K562 (cell line): ENCODE results near the gene HES6. TPM values are rescaled to one million over a fixed set of nuclear protein-coding genes. Genes with fewer than 3 reads are reported as not detected.

Source experiments
- HNRNPH1 ChIP-seq: fragments of 200-400 bp; formaldehyde crosslinking; optimal IDR thresholded peaks from 2 replicates; pipeline ENCODE3; 2017; ENCODE audit warnings: low read depth, mild to moderate bottlenecking, low read length, moderate library complexity
- NFYB ChIP-seq: IDR thresholded peaks from 2 replicates; pipeline ENCODE4 v1.6.1; 2011; ENCODE audit warnings: mild to moderate bottlenecking, moderate library complexity; ENCODE audit not compliant: insufficient read length; ENCODE audit errors: extremely low read depth
- PCBP1 ChIP-seq: fragments of 200-400 bp; formaldehyde crosslinking; IDR thresholded peaks from 2 replicates; pipeline ENCODE4 v1.6.1; 2018; ENCODE audit warnings: mild to moderate bottlenecking, low read depth, low read length; ENCODE audit not compliant: poor library complexity, severe bottlenecking
- SAP30 ChIP-seq: fragments of 200-600 bp; sonication (generic); IDR thresholded peaks from 2 replicates; pipeline ENCODE4 v1.6.1; 2012; ENCODE audit warnings: borderline replicate concordance, low read depth, mild to moderate bottlenecking, moderate library complexity, low read length, control low read depth, inconsistent platforms; ENCODE audit not compliant: insufficient read depth, poor library complexity, severe bottlenecking
- ZEB2 ChIP-seq: fragments of 450-650 bp; IDR thresholded peaks from 2 replicates; pipeline ENCODE4 v1.6.1; 2016
- ZKSCAN3 ChIP-seq: fragments of 250-450 bp; sonication (Bioruptor Pico); IDR thresholded peaks from 2 replicates; pipeline ENCODE4 v1.4.0; 2020
- polyA plus RNA-seq, 8 experiments: library from polyadenylated mRNA; depleted of rRNA in 4 of 8; stranded (reverse) in 5 of 8; unstranded in 3 of 8; fragments of >200 nt; fragmentation: Nextera tagmentation in 2 of 8; fragmentation: Illumina TruSeq in 1 of 8; extraction: Ambion mirVana in 2 of 8; extraction: Trizol in 1 of 8; gene quantifications; 2 replicates each; pipeline versions ENCODE4 v1.2.1 to v1.2.3, GENCODE V29; 2011 to 2014; ENCODE audit warnings: inconsistent platforms in 1 of 8, missing spikeins in 1 of 8
- total RNA-seq, 7 experiments: library from RNA; depleted of rRNA in 6 of 7; stranded (reverse); fragments of >200 nt in 6 of 7; fragmentation: Illumina TruSeq in 2 of 7; extraction: Trizol in 2 of 7; gene quantifications; 2 replicates each; pipeline versions ENCODE4 v1.2.1 to v1.2.3, GENCODE V29; 2011 to 2021; ENCODE audit warnings: low replicate concordance in 1 of 7
- TF ChIP-seq, protein P1 (sequence below): fragments of 450-650 bp; IDR thresholded peaks from 2 replicates; pipeline ENCODE4 v1.6.1; 2018; ENCODE audit not compliant: partially characterized antibody
- TF ChIP-seq, protein P2 (sequence below): fragments of 450-650 bp; IDR thresholded peaks from 2 replicates; pipeline ENCODE4 v1.6.1; 2017; ENCODE audit warnings: antibody characterized with exemption, mild to moderate bottlenecking
- TF ChIP-seq, protein P3 (sequence below): sonication (generic); formaldehyde crosslinking; IDR thresholded peaks from 2 replicates; pipeline ENCODE4 v1.8.1; 2023; ENCODE audit warnings: missing genetic modification reagents, mild to moderate bottlenecking, borderline replicate concordance
- TF ChIP-seq, protein P4 (sequence below), 2 experiments: fragments of 250-450 bp in 1 of 2; fragments of 450-650 bp in 1 of 2; sonication (Bioruptor Pico) in 1 of 2; IDR thresholded peaks; 2 replicates each; pipeline versions ENCODE4 v1.6.1 to v1.8.0; 2016 to 2021; ENCODE audit warnings: mild to moderate bottlenecking in 2 of 2, moderate library complexity in 2 of 2, missing compliant biosample characterization in 1 of 2, missing genetic modification characterization in 1 of 2

Gene HES6
- total and polyA plus RNA-seq, 9 of the 15 experiments (the other 6 are each of a cell fraction or from before 2014, with no cell fraction given) = 6.2 to 133 (median 29.2) TPM

DNA sequence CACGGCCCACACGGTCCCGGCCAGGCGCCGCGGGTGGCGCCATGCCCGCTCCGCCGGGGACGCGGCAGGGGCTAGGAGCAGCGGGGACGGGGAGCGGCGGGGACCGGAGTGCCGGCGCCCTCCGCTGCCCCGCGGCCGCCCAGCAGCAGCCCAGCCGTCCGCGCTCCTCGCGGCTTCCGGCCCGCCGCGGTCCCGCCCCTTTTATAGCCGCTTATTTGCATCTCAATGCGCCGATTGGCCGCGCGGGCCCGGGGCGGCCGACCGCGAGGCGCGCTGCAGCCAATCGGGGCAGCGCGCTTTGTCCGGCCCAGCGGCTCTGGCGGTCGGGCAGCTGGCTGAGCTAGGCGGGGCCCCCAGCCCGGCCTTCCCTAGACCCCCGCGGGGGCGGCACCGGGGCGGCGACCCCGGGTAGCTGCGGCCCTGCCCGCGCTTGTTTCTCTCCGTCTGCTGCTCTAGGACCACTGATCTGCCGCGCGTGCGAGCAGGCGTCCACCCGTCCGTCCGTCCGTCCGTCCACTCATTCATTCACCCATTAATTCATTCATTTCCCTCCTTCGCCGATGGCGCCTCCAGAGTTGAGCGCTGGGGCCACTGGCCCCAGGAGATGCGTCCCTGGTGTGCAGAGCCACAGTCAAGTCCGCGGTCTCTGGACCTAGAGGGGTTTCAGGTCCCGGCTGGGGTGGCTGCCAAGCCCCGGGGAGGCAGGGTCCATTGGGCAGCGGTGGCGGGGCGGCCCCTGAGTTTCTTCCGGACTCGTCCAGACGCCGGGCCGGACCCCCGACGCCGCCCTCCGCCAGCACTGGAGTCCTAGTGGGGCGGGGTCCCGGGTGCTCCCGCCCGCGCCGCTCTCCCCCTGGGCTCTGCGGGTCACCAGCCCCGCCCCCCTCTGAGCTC lies at the start of gene HES6 (continued):
- TF ChIP-seq NFYB (peak; percentile 74), HNRNPH1 (no peak), SAP30 (no peak), ZKSCAN3 (CRISPR knock-in tag) (no peak), ZEB2 (no peak), PCBP1 (peak; percentile 56)
- TF ChIP-seq, protein P1, sequence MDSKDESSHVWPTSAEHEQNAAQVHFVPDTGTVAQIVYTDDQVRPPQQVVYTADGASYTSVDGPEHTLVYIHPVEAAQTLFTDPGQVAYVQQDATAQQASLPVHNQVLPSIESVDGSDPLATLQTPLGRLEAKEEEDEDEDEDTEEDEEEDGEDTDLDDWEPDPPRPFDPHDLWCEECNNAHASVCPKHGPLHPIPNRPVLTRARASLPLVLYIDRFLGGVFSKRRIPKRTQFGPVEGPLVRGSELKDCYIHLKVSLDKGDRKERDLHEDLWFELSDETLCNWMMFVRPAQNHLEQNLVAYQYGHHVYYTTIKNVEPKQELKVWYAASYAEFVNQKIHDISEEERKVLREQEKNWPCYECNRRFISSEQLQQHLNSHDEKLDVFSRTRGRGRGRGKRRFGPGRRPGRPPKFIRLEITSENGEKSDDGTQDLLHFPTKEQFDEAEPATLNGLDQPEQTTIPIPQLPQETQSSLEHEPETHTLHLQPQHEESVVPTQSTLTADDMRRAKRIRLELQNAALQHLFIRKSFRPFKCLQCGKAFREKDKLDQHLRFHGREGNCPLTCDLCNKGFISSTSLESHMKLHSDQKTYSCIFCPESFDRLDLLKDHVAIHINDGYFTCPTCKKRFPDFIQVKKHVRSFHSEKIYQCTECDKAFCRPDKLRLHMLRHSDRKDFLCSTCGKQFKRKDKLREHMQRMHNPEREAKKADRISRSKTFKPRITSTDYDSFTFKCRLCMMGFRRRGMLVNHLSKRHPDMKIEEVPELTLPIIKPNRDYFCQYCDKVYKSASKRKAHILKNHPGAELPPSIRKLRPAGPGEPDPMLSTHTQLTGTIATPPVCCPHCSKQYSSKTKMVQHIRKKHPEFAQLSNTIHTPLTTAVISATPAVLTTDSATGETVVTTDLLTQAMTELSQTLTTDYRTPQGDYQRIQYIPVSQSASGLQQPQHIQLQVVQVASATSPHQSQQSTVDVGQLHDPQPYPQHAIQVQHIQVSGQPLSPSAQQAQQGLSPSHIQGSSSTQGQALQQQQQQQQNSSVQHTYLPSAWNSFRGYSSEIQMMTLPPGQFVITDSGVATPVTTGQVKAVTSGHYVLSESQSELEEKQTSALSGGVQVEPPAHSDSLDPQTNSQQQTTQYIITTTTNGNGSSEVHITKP = no peak
- TF ChIP-seq, protein P2, sequence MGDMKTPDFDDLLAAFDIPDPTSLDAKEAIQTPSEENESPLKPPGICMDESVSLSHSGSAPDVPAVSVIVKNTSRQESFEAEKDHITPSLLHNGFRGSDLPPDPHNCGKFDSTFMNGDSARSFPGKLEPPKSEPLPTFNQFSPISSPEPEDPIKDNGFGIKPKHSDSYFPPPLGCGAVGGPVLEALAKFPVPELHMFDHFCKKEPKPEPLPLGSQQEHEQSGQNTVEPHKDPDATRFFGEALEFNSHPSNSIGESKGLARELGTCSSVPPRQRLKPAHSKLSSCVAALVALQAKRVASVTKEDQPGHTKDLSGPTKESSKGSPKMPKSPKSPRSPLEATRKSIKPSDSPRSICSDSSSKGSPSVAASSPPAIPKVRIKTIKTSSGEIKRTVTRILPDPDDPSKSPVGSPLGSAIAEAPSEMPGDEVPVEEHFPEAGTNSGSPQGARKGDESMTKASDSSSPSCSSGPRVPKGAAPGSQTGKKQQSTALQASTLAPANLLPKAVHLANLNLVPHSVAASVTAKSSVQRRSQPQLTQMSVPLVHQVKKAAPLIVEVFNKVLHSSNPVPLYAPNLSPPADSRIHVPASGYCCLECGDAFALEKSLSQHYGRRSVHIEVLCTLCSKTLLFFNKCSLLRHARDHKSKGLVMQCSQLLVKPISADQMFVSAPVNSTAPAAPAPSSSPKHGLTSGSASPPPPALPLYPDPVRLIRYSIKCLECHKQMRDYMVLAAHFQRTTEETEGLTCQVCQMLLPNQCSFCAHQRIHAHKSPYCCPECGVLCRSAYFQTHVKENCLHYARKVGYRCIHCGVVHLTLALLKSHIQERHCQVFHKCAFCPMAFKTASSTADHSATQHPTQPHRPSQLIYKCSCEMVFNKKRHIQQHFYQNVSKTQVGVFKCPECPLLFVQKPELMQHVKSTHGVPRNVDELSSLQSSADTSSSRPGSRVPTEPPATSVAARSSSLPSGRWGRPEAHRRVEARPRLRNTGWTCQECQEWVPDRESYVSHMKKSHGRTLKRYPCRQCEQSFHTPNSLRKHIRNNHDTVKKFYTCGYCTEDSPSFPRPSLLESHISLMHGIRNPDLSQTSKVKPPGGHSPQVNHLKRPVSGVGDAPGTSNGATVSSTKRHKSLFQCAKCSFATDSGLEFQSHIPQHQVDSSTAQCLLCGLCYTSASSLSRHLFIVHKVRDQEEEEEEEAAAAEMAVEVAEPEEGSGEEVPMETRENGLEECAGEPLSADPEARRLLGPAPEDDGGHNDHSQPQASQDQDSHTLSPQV = no peak
- TF ChIP-seq, protein P3, sequence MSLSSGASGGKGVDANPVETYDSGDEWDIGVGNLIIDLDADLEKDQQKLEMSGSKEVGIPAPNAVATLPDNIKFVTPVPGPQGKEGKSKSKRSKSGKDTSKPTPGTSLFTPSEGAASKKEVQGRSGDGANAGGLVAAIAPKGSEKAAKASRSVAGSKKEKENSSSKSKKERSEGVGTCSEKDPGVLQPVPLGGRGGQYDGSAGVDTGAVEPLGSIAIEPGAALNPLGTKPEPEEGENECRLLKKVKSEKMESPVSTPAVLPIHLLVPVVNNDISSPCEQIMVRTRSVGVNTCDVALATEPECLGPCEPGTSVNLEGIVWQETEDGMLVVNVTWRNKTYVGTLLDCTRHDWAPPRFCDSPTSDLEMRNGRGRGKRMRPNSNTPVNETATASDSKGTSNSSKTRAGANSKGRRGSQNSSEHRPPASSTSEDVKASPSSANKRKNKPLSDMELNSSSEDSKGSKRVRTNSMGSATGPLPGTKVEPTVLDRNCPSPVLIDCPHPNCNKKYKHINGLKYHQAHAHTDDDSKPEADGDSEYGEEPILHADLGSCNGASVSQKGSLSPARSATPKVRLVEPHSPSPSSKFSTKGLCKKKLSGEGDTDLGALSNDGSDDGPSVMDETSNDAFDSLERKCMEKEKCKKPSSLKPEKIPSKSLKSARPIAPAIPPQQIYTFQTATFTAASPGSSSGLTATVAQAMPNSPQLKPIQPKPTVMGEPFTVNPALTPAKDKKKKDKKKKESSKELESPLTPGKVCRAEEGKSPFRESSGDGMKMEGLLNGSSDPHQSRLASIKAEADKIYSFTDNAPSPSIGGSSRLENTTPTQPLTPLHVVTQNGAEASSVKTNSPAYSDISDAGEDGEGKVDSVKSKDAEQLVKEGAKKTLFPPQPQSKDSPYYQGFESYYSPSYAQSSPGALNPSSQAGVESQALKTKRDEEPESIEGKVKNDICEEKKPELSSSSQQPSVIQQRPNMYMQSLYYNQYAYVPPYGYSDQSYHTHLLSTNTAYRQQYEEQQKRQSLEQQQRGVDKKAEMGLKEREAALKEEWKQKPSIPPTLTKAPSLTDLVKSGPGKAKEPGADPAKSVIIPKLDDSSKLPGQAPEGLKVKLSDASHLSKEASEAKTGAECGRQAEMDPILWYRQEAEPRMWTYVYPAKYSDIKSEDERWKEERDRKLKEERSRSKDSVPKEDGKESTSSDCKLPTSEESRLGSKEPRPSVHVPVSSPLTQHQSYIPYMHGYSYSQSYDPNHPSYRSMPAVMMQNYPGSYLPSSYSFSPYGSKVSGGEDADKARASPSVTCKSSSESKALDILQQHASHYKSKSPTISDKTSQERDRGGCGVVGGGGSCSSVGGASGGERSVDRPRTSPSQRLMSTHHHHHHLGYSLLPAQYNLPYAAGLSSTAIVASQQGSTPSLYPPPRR (CRISPR knock-in tag) = no peak
- TF ChIP-seq, protein P4, sequence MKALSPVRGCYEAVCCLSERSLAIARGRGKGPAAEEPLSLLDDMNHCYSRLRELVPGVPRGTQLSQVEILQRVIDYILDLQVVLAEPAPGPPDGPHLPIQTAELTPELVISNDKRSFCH (CRISPR knock-in tag; IDR thresholded peaks at IDR 0.05) = no peak
- TF ChIP-seq, protein P4 (tag; IDR thresholded peaks at IDR 0.05) = 0 out of 2 replicates have a peak, but pooled peaks have one; percentile 26
